ENCODE data around the gene TNFAIP3. TPM values are rescaled to one million over a fixed set of nuclear protein-coding genes. Genes with fewer than 3 reads are reported as not detected.

TNFAIP3 gene
- total RNA-seq, 4 donors from 2014 or later: 21.0 to 54.3 (median 29.8) TPM

DNA sequence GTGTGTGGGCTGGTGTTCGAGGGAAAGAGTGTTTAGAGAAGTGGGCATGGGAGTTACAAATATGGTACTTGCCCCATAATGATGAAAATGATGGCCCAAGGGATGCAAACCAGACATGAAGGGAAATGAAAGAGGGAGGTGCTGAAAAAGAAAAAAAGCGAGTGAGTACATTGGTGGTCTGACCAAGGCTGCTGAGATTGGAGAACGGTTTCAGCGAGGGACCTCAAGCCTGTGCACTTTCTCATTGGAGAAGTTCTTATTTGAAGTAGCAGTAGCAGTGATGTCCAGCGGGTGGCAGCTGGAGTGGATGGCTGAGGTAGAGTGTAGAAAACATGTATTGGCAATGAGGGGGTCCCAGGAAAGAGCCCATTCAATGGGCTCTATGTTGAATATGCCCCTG lies 54.8 kb downstream of the TNFAIP3 start:
- DNase-seq (ENCODE audit: extremely low spot score): no peak
- Histone ChIP-seq H3K36me3 (no peaks in the 10 kb centered on the region), H3K9me3 (no peaks in the 10 kb centered on the region), H3K4me1 (peaks cover 0 to 11% (median 7%) of the 10 kb centered on the region in 4 donors), H3K27me3 (no peaks in the 10 kb centered on the region), H3K4me3 (no peak overlapping the region), H3K27ac (replicated peaks in 1 of 4) (no peak overlapping the region)
- 89% methylated on average over 5 of the region's 5 CpGs for WGBS
- intact Hi-C loops (cut with DNase I): no loop called here
- TF ChIP-seq, protein P1, sequence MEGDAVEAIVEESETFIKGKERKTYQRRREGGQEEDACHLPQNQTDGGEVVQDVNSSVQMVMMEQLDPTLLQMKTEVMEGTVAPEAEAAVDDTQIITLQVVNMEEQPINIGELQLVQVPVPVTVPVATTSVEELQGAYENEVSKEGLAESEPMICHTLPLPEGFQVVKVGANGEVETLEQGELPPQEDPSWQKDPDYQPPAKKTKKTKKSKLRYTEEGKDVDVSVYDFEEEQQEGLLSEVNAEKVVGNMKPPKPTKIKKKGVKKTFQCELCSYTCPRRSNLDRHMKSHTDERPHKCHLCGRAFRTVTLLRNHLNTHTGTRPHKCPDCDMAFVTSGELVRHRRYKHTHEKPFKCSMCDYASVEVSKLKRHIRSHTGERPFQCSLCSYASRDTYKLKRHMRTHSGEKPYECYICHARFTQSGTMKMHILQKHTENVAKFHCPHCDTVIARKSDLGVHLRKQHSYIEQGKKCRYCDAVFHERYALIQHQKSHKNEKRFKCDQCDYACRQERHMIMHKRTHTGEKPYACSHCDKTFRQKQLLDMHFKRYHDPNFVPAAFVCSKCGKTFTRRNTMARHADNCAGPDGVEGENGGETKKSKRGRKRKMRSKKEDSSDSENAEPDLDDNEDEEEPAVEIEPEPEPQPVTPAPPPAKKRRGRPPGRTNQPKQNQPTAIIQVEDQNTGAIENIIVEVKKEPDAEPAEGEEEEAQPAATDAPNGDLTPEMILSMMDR (IDR thresholded peaks at IDR 0.05): no peak
- TF ChIP-seq POLR2AphosphoS5 (IDR thresholded peaks at IDR 0.05) (no peak), POLR2A (IDR thresholded peaks at IDR 0.05; ENCODE audit: low read depth) (no peak)

DNA sequence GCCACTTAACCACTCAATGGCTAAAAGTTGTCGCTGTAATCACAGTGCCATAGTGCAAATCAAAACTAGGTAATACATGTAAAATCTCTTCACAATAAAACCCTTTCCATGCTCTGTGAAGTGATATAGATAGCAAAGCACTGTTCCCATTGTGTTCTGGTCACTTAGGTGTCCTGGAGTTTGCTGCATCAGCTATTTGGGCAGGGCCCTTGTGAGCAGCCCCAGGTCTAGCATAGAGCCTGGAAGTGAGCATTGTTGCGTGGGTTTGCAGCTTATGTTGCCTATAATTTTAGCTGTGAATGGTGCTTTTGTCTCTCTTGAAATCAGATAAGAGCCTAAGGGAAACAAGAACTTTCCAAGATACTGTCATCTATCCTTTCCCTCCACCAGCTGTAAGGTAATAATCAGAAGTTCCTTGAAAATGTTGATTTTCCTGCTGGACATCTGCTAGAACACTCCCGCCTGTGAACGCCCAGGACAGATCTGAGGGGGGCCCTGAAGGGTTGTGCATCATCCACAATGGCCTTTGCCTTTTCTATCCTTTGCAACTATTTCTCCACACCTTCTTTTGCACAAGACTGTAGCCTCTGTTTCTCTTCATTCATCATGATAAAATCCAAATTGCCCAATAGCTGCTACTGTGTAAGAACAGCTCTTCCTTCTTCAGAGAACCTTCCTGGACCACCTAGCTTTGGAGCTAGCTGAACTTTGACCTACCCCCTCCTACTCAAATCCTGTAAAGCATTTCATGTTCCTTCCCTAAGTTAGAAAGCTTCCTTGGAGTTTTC lies 57.0 kb downstream of the TNFAIP3 start:
- Histone ChIP-seq H3K27ac (replicated peaks in 1 of 4) (no peak overlapping the region), H3K36me3 (no peaks in the 10 kb centered on the region), H3K4me1 (peaks cover 0 to 27% (median 15%) of the 10 kb centered on the region in 4 donors), H3K4me3 (no peak overlapping the region), H3K27me3 (no peaks in the 10 kb centered on the region), H3K9me3 (no peaks in the 10 kb centered on the region)
- intact Hi-C loops (cut with DNase I): no loop called here
- 87% methylated on average over 4 of the region's 4 CpGs for WGBS
- no peak for TF ChIP-seq EP300 (IDR thresholded peaks at IDR 0.05)
- TF ChIP-seq POLR2AphosphoS5 (IDR thresholded peaks at IDR 0.05): no peak
- TF ChIP-seq POLR2A (IDR thresholded peaks at IDR 0.05; ENCODE audit: low read depth): no peak
- TF ChIP-seq, protein P1 (IDR thresholded peaks at IDR 0.05): no peak
- no peak for DNase-seq (ENCODE audit: extremely low spot score)

GRCh38 chr6:137925141-137925698 lies 58.2 kb downstream of the TNFAIP3 start:
- no peaks in the 10 kb centered on the region for H3K36me3 ChIP-seq
- intact Hi-C loops (cut with DNase I): no loop called here
- WGBS: 92% methylated on average over 12 of the region's 12 CpGs

DNA sequence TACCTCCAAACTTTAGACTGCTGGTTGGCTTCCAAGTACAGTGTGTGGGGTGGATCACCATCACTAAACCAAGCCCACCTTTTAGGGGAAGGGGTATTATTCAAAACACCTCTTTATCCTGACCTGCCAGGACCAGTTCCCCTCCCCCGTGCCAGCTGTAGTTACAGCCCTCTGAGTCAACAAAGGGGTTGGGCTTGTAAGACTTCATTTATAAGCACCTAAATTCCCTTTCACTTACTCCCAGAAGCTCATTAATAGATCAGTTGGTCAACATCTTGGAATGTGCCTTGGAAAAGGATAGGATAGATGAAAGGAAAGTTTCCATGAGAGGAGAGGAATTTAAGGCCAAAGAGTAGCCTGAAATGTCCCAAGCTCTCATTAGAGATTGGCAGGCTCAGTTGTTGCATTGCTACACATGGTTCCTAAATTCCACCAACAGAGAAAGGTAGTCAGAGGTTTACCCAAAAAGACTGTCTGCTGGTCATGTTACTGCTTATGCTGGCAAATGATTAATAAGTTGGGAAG lies 59.2 kb downstream of the TNFAIP3 start:
- Histone ChIP-seq H3K27ac (replicated peaks in 1 of 4) (no peak overlapping the region), H3K9me3 (no peaks in the 10 kb centered on the region), H3K4me1 (peaks cover 0 to 27% (median 15%) of the 10 kb centered on the region in 4 donors), H3K36me3 (no peaks in the 10 kb centered on the region), H3K27me3 (no peaks in the 10 kb centered on the region), H3K4me3 (no peak overlapping the region)
- no peak for TF ChIP-seq POLR2A (IDR thresholded peaks at IDR 0.05; ENCODE audit: low read depth)
- TF ChIP-seq POLR2AphosphoS5 (IDR thresholded peaks at IDR 0.05): peak in 1 of 2 donors; percentile 47
- TF ChIP-seq EP300 (IDR thresholded peaks at IDR 0.05): no peak
- DNase-seq (ENCODE audit: extremely low spot score): no peak
- 56% methylated on average over 1 of the region's 1 CpG for WGBS
- intact Hi-C loops (cut with DNase I): no loop called here

More at GRCh38 chr6:137925141-137925698, 58.2 kb downstream of the TNFAIP3 start:
- Histone ChIP-seq H3K27ac (replicated peaks in 1 of 4) (no peak overlapping the region), H3K27me3 (no peaks in the 10 kb centered on the region), H3K4me3 (no peak overlapping the region), H3K4me1 (peaks cover 0 to 27% (median 15%) of the 10 kb centered on the region in 4 donors), H3K9me3 (no peaks in the 10 kb centered on the region)
- TF ChIP-seq EP300 (IDR thresholded peaks at IDR 0.05): no peak
- no peak for TF ChIP-seq POLR2A (IDR thresholded peaks at IDR 0.05; ENCODE audit: low read depth)
- TF ChIP-seq, protein P1 (IDR thresholded peaks at IDR 0.05): no peak
- no peak for DNase-seq (ENCODE audit: extremely low spot score)

DNA sequence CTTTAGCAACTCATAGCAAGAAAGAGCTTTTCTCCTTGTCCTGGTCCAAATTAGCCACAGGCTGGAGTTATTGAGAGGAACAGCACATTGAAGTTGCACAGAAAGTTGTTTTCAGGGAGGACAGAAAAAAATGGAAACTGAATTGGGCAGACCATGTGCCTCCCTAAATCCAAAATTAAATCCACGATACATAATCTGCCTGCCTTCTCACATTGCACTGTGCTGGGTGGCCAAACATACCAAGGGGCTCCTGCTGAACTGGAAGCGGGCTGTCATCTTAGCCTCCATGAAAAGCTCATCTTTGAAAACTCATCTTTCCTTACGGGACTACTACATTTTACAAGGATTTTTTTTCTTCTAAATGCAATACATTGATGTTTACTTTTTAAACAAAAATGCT lies 59.9 kb downstream of the TNFAIP3 start:
- Histone ChIP-seq H3K9me3 (no peaks in the 10 kb centered on the region), H3K27me3 (no peaks in the 10 kb centered on the region), H3K4me1 (peaks cover 0 to 27% (median 15%) of the 10 kb centered on the region in 4 donors), H3K4me3 (no peak overlapping the region), H3K36me3 (no peaks in the 10 kb centered on the region), H3K27ac (replicated peaks in 1 of 4) (no peak overlapping the region)
- WGBS: 82% methylated on average over 3 of the region's 3 CpGs
- no peak for DNase-seq (ENCODE audit: extremely low spot score)
- intact Hi-C loops (cut with DNase I): no loop called here
- TF ChIP-seq, protein P1 (IDR thresholded peaks at IDR 0.05): no peak
- TF ChIP-seq EP300 (IDR thresholded peaks at IDR 0.05): no peak
- TF ChIP-seq POLR2A (IDR thresholded peaks at IDR 0.05; ENCODE audit: low read depth): no peak
- TF ChIP-seq POLR2AphosphoS5 (IDR thresholded peaks at IDR 0.05): no peak

Data from esophagus muscularis mucosa (tissue), 4 donors.